Cortex of kidney (tissue), 1 donor: Measurements from ENCODE around the gene SLC23A1.
"Not testable (repeated sequence)": the region's sequence is repeated elsewhere in the genome, so short reads cannot be mapped to it uniquely, and the experiment has no call there.

ENCODE experiments used
- DNase-seq: peaks from one replicate; lab custom pipeline; 2025; lab: John Stamatoyannopoulos, UW

Gene SLC23A1

GRCh38 chr5:139383275-139383992, at the start of gene SLC23A1:
Gene SLC23A1 (minus strand): TSS chr5:139383297. CDS start chr5:139383253, 44 bp downstream.
- DNase-seq: no peak

DNA sequence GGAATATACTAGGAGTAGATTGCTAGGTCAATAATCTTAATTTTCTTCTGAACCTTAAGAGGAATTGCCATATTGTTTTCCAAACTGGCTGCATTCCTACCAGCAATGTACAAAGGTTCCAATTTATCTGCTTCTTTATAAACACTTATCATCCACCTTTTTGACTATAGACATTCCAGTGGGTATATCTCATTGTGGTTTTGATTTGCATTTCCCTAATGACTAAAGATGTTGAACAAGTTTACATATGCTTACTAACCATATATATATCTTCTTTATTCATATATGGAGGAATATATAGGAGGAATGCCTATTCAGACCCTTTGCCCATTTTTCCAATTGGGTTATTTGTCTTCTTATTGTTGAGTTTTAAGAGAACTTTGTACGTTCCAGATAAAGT, 48.6 kb upstream of the SLC23A1 start:
- DNase-seq: no peak

DNA sequence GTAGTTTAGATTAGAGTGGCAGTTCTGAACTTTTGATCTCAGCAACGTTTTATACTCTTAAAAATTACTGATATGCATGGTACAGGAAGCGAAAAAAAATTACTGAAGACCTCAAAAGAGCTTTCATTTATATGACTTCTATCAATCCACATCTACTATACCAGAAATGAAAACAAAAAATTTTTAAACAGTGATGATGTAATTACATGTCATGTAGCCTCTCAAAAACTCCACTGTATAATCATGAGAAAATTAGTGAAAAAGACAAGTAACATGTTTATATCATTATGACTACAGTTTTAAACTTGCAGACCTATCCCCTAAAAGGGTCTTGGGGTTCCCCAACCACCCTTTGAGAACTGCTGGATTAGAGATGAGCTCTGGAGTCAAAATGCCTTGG, 46.9 kb upstream of the SLC23A1 start:
- no peak for DNase-seq

DNA sequence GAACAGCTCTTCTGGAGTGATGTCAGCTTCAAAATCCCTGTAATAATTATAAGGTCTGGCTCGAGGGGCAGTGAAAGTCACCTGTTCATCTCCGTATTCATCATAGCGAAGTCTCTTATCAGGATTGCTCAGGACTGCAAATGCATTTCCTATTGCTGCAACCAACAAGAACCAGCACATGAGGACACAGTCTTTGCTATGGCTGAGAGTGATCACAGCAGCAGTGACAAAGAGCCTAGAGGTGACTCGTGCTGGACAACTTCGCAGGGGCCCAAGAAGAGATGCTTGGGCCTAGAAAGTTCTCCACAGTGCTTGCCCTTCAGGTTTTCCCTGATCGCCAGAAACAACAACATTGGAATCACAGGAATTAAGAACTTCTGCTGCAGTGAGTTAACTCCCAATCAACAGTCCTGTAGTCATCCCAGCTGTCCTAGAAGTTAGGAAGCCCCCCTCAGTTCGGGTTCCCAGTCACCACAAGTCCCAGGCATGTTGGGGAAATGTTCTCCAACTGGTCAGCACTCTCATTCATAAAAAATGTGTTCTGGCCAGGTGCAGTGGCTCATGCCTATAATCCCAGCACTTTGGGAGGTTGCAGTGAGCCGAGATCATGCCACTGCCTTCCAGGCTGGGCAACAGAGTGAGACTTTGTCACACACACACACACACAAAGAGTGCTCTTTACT, 43.2 kb upstream of the SLC23A1 start:
- no peak for DNase-seq

DNA sequence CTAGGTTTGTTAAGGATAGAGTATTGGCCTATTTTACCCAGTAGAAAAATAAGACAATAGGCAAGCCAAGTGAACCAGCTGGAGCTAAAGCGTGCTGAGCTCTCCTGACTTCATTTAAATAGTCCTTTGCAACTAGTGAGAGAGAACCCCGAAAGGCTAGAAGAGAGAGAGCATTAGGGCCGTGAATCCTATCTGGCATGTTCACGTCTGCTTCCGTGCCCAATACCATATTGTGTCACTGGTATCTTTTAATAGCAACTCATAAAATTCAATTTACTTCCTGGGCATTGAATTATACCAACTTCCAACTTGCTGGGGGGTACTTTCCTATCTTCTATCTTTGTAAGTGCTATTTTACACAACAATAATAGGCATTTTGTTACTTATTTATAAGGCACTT, 42.4 kb upstream of the SLC23A1 start:
- DNase-seq: no peak

GRCh38 chr5:139422307-139422893, 39.3 kb upstream of the SLC23A1 start:
- DNase-seq: no peak

GRCh38 chr5:139419226-139420192, 36.4 kb upstream of the SLC23A1 start:
- no peak for DNase-seq

DNA sequence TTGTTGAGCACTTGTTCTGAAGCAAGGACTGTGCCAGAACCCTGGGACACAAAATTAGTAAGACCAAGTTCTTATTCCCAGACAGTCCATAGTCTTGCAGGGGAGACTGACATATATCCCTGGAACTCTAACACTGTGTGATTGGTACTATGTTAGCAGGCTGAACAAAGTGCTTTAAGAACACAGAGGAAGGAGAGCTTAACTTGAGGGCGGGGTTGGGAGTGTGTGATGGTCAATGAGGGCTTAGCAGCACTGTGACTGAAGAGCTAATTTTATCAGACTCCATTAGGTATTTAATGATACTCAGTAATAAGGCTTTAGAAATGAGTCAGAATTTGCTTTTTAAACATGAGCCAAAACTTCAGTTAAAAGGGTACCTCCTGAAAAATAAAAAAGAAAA, 35.7 kb upstream of the SLC23A1 start:
- no peak for DNase-seq

DNA sequence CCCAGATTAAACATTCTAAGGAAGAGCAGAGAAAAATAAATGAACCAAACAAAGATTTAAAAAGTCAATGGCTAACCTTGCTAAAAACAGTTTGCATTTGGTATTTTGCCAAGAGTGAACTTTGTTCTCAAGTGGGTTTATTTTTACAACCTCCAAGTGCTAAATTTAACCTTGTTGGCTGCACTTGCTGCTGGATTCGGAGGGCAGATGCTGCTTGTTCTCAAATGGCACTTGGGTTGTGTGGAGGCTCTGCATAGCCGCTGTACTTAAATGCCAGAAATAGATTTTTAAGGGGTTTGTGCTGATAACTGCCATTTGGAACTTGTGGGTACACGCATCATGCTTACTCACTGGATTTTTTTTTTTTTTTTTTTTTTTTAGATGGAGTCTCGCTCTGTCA, 34.1 kb upstream of the SLC23A1 start:
- DNase-seq: no peak

DNA sequence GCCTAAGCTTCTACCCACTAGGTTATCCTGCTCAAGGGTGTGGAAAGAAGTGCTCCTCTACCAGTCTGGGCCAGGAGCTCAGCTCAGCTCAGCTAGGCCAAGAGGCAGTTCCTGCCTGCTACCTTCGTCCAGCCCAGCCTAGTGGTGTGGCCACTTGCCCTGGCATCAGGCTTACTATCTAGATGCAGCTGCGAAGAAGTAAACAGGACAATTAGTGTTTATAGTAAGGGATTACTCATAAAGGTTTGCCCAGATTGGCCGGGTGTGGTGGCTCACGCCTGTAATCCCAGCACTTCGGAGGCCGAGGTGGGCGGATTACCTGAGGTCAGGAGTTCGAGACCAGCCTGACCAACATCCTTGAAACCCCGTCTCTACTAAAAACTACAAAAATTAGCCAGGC, 33.6 kb upstream of the SLC23A1 start:
- DNase-seq: no peak

GRCh38 chr5:139415869-139416268, 32.8 kb upstream of the SLC23A1 start:
- DNase-seq: no peak

- DNase-seq: no peak
Observed at GRCh38 chr5:139415221-139415861, 32.2 kb upstream of the SLC23A1 start.

DNA sequence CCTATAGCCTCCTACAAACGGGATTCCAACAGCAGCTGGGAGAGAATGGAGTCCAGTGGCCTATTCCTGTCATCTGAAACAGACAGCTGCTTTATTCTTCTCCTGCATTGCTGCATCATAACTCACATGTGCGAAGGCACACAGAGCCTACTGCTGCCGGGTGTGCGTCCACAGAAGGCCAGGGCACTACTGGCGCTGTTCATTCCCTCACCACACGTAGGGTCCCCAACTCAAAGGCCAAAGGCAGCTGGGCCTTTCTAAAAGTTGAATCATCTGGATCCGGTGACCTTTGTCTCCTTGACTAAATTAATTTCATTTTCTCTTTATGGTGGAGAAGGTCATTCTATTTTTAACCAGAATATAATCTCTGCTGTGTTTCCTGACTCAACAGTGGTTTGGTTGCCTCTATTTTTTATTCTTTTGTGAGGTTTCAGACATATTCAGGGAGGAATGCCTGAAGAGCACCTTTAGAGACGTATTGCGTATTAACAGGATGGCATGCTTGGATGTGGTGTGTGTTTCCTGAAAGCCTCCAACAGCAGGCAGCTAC, 31.6 kb upstream of the SLC23A1 start:
- DNase-seq: no peak

GRCh38 chr5:139413963-139414362, 30.9 kb upstream of the SLC23A1 start:
- no peak for DNase-seq

- no peak for DNase-seq
Observed at GRCh38 chr5:139413153-139413552, 30.1 kb upstream of the SLC23A1 start.

- DNase-seq: no peak
Observed at GRCh38 chr5:139410993-139411828, 28.1 kb upstream of the SLC23A1 start.

DNA sequence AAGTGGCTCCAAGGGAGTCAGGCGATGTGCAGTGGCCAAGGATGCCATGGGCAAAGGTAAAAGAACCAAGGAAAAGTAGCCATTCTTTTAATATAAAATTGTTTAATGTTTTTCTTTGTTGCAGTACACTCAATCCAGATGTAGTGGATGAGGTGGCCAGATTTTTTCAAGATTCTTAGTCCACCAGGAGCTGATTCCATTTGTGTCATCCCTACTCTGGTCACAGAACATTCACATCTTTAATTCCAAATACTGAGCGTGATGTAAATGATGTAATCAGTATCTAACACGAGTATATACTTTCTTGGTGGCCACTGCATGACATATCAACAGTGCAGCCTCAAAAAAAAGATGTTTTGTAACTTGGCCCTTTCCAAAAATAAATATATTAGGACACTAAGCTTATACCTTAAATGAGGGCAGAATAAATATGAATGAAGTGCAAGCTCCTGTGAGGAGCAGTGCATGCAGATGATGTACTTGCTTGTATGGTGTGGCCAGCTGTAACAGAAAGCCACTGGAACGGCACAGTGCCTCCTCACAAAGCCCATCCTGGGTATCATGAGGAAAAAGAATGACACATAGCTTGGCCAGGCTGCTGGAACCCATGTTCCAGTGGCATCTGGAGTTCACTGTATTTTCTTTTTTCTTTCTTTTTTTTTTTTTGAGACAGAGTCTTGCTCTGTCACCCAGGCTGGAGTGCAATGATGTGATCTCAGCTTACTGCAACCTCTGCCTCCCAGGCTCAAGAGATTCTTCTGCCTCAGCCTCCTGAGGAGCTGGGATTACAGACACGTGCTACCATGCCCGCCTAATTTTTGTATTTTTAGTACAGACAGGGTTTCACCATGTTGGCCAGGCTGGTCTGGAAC, 27.3 kb upstream of the SLC23A1 start:
- DNase-seq: no peak

DNA sequence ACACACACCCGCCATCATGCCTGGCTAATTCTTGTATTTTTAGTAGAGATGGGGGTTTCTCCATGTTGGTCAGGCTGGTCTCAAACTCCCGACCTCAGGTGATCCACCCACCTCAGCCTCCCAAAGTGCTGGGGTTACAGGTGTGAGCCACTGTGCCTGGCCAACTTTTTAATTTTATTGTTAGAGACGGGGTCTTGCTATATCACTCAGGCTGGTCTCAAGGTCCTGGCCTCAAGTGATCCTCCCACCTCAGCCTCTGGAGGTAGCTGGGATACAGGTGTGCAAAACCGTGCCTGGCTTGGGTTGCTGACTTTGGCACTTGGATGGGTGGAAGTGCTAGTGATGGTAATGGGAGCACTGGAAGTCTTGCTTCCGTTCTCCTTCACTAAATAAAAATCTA, 26.0 kb upstream of the SLC23A1 start:
- not testable (repeated sequence) for DNase-seq

GRCh38 chr5:139408191-139408590, 25.1 kb upstream of the SLC23A1 start:
- no peak for DNase-seq
